Right ventricle myocardium superior (tissue), 1 donor: Measurements from ENCODE around the gene TMEM212. TPM values are rescaled to one million over a fixed set of nuclear protein-coding genes. Genes with fewer than 3 reads are reported as not detected.

Experiments used
- ATAC-seq: fragments of 200-7000 bp; cut with Tn5 transposase; one replicate; pipeline ENCODE4 v1.9.1; 2020; ENCODE audit warnings: mild to moderate bottlenecking; ENCODE audit not compliant: poor library complexity
- DNase-seq: peaks from one replicate; pipeline ENCODE4 v3.0.0-alpha.2; 2020
- intact Hi-C: fragments of 100-400 bp; cut with DNase I; formaldehyde crosslinking; loops from one replicate; pipeline ENCODE4 v1.11.2; 2022
- total RNA-seq: library from RNA; stranded (reverse); fragmentation: NEBNext Ultra II Directional; extraction: Animal tissue kit (Norgen Biotek cat#: 25700); gene quantifications from one replicate; pipeline ENCODE4 v1.2.1, GENCODE V29; 2021
- donor health status: DM: no; HTN: yes; CAD: no; lungs with severe emphysema.

The TMEM212 gene
- total RNA-seq, 1 donor from 2014 or later: not detected

GRCh38 chr3:171906951-171907676 lies 64.0 kb downstream of the TMEM212 start:
- DNase-seq (no peak), ATAC-seq (no peak)
- intact Hi-C loops: no loop called here

GRCh38 chr3:171907761-171908160 lies 64.6 kb downstream of the TMEM212 start:
- DNase-seq (no peak), ATAC-seq (no peak)
- intact Hi-C loops: no loop called here

- intact Hi-C loops: no loop called here
- DNase-seq (no peak), ATAC-seq (no peak)
Measured at GRCh38 chr3:171908731-171909130, 65.6 kb downstream of the TMEM212 start.

Other genes starting within 250 kb of the TMEM212 start
- gene PLD1, start 32.9 kb upstream of the TMEM212 start, total RNA-seq: 64.3 TPM
- 56.1 TPM for gene FNDC3B, start 196.2 kb downstream of the TMEM212 start, total RNA-seq